ENCODE data around the gene SLC27A5. TPM values are rescaled to one million over a fixed set of nuclear protein-coding genes. Genes with fewer than 3 reads are reported as not detected.

The SLC27A5 gene
- polyA plus RNA-seq, 1 of the 3 experiments (the other 2 are of a cell fraction) = 57.3 TPM

GRCh38 chr19:58513694-58514563 lies 2.1 kb upstream of the SLC27A5 start (continued):
- TF ChIP-seq SMC3 (IDR thresholded peaks at IDR 0.05; ENCODE audit: low read depth, low read length) (peak; percentile 77), GABPA (IDR thresholded peaks at IDR 0.05; ENCODE audit: low read depth) (no peak), CHD2 (IDR thresholded peaks at IDR 0.05; ENCODE audit: low read length, partially characterized antibody) (peak; percentile 81), RAD21 (IDR thresholded peaks at IDR 0.05; ENCODE audit: low read length) (peak; percentile 69), RCOR1 (IDR thresholded peaks at IDR 0.05; ENCODE audit: low read length) (peak; percentile 43; the same call in 1 of the 2 replicates), GATA2 (CRISPR knock-in tag; IDR thresholded peaks at IDR 0.05) (no peak), MXI1 (IDR thresholded peaks at IDR 0.05; ENCODE audit: low read depth, low read length) (peak; percentile 90), TCF12 (IDR thresholded peaks at IDR 0.05) (no peak), REST (IDR thresholded peaks at IDR 0.05; ENCODE audit: low read depth, low read length) (no peak), JUND (IDR thresholded peaks at IDR 0.05) (no peak)

DNA sequence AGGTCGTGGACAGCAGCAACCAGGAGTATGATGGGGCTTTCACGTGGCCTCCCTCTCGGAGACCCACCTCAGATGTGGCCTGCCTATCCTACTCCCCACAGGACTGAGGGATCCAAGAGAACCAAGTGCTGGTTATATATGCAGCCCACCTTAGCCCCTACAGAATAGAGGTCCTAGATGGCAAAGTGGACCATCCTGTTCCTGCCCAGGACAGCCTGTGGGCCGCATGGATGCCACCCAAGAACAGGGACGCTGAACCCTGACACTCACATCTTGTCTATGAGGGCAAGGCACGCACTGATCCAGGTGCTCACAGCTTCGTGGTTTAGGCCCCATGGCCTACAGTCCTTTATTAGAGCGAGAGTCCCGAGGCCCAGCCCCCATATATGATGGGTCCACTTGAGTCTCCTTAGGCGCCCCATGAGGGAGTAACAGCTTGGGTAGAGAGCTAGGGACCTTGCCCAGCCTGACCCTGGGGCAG lies 1.5 kb upstream of the SLC27A5 start:
- H3K79me2 ChIP-seq (ENCODE audit: insufficient read depth) = peaks cover 46% of the 10 kb centered on the region
- ChIA-PET POLR2A (interaction anchor here (1.2 to 1.9 kb wide), 4 partner anchors 30 to 46 kb away, joined by 3 to 10 read pairs (median 5); partner anchors contain the start of genes CHMP2A and TRIM28), CTCF (interaction anchor here (0.7 to 2.4 kb wide), 8 partner anchors 10 to 1150 kb away, joined by 3 to 23 read pairs (median 4); partner anchors contain the start of genes CHMP2A, TRAPPC2B, TRIM28 and ZNF547)
- no peak overlapping the region for H3K4me2 ChIP-seq
- no peak for DNase-seq
- H3K4me3 ChIP-seq (ENCODE audit: low read depth in 2 of 2, low read length in 1 of 2) = no peak overlapping the region
- peaks cover 4% of the 10 kb centered on the region for H3F3A ChIP-seq (replicated peaks; ENCODE audit: insufficient read depth)
- H2AFZ ChIP-seq (ENCODE audit: low read depth) = no peak overlapping the region
- H3K9me3 ChIP-seq = no peaks in the 10 kb centered on the region
- H3K4me1 ChIP-seq (ENCODE audit: control insufficient read depth in 1 of 2, insufficient read depth in 2 of 2, low read depth in 1 of 2, low read length in 1 of 2) = peaks cover 0 to 28% of the 10 kb centered on the region in 2 experiments; a peak in 1 of 4 replicates
- H3K9me2 ChIP-seq = no peaks in the 10 kb centered on the region
- TF ChIP-seq POLR2AphosphoS5 (IDR thresholded peaks at IDR 0.05; ENCODE audit: low read depth, low read length) (peak; percentile 26; the same call in 1 of the 2 replicates), GABPA (IDR thresholded peaks at IDR 0.05; ENCODE audit: low read depth) (no peak)
- WGBS (ENCODE audit: low lambda C conversion rate) = 90% methylated on average over 8 of the region's 10 CpGs
- H4K20me1 ChIP-seq (ENCODE audit: insufficient read depth) = no peaks in the 10 kb centered on the region; the same call in 1 of the 2 replicates
- H3K9ac ChIP-seq = peak overlapping the region; percentile 32; the same call in 1 of the 2 replicates
- H3K27ac ChIP-seq (ENCODE audit: low read depth in 2 of 2, low read length in 1 of 2) = peak overlapping the region in 1 of 2 experiments; percentile 41; a peak in 2 of 4 replicates
- no peaks in the 10 kb centered on the region for H3K27me3 ChIP-seq (ENCODE audit: insufficient read depth)
- H3K36me3 ChIP-seq (replicated peaks in 1 of 2; ENCODE audit: control insufficient read depth in 1 of 2, insufficient read depth in 2 of 2, low read length in 1 of 2) = peaks cover 9 to 28% of the 10 kb centered on the region in 2 experiments

All from SK-N-SH (cell line).